MM.1S (cell line): ENCODE measurements around the gene BIVM.

Experiments
- EZH2phosphoT487 ChIP-seq: fragments of 300-600 bp; sonication (generic); IDR thresholded peaks from 2 replicates; pipeline ENCODE4 v1.6.1; 2018; ENCODE audit warnings: antibody characterized with exemption, low read length
- TF ChIP-seq, protein P1 (sequence below): fragments of 300-600 bp; sonication (generic); IDR thresholded peaks from 2 replicates; pipeline ENCODE4 v1.5.1; 2016; ENCODE audit warnings: antibody characterized with exemption, low read length, mixed read lengths

DNA sequence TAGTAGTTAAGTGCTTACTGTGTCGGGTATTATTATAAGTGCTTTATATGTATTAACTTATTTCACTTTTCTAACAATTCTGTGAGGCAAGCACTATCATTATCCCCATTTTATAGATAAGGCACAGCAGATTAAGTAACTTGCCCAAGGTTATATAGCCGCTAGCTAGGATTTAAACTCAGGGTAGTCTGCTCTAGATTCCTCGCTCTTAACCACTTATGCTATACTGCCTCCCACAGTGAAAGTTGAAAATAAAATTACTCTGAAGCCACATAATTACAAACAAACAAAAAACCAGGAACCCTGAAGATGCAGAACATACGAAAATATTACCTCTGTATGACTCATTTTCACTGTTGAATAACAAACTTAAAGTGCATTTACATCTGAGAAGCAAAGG, 29.2 kb upstream of the BIVM start:
- TF ChIP-seq, protein P1, sequence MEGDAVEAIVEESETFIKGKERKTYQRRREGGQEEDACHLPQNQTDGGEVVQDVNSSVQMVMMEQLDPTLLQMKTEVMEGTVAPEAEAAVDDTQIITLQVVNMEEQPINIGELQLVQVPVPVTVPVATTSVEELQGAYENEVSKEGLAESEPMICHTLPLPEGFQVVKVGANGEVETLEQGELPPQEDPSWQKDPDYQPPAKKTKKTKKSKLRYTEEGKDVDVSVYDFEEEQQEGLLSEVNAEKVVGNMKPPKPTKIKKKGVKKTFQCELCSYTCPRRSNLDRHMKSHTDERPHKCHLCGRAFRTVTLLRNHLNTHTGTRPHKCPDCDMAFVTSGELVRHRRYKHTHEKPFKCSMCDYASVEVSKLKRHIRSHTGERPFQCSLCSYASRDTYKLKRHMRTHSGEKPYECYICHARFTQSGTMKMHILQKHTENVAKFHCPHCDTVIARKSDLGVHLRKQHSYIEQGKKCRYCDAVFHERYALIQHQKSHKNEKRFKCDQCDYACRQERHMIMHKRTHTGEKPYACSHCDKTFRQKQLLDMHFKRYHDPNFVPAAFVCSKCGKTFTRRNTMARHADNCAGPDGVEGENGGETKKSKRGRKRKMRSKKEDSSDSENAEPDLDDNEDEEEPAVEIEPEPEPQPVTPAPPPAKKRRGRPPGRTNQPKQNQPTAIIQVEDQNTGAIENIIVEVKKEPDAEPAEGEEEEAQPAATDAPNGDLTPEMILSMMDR: no peak
- no peak for TF ChIP-seq EZH2phosphoT487
